Measurements from ENCODE around the gene MTO1. TPM values are rescaled to one million over a fixed set of nuclear protein-coding genes. Genes with fewer than 3 reads are reported as not detected.
A peak's percentile ranks its signal among the peaks of the same experiment; 100 is the strongest.

Gene MTO1
- total RNA-seq, 2 experiments from 2014 or later = 42.1 to 43.2 TPM

DNA sequence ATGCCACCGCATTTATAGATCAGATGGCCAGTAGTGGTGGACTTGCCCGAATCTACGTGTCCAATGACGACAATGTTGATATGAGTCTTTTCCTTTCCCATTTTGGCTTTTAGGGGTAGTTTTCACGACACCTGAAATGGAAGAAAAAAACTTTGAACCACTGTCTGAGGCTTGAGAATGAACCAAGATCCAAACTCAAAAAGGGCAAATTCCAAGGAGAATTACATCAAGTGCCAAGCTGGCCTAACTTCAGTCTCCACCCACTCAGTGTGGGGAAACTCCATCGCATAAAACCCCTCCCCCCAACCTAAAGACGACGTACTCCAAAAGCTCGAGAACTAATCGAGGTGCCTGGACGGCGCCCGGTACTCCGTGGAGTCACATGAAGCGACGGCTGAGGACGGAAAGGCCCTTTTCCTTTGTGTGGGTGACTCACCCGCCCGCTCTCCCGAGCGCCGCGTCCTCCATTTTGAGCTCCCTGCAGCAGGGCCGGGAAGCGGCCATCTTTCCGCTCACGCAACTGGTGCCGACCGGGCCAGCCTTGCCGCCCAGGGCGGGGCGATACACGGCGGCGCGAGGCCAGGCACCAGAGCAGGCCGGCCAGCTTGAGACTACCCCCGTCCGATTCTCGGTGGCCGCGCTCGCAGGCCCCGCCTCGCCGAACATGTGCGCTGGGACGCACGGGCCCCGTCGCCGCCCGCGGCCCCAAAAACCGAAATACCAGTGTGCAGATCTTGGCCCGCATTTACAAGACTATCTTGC, 58.6 kb downstream of the MTO1 start:
- peaks cover 29% of the 10 kb centered on the region for H3K4me1 Mint-ChIP-seq (ENCODE audit: low read depth)
- intact Hi-C loops (cut with micrococcal nuclease) = loop anchor here (5.0 kb wide), 2 partner anchors 92 to 132 kb away; partner anchors contain the start of gene SLC17A5
- ATAC-seq (peak; percentile 15), DNase-seq (peak; percentile 87)
- H3K36me3 Mint-ChIP-seq (ENCODE audit: low read depth) = peaks cover 64% of the 10 kb centered on the region
- ChIA-PET CTCF (interaction anchor here (1.0 to 1.1 kb wide), 2 partner anchors 132 to 133 kb away, joined by 3 read pairs; partner anchors contain the start of gene SLC17A5), POLR2A (interaction anchor here (0.6 to 12.0 kb wide), 41 partner anchors 7 to 1761 kb away, joined by 3 to 204 read pairs (median 4); partner anchors contain the start of genes CGAS, MTO1 and SLC17A5)
- peak overlapping the region; percentile 97 for H3K4me3 Mint-ChIP-seq
- H3K27me3 Mint-ChIP-seq = peaks cover 2% of the 10 kb centered on the region
- H3K27ac Mint-ChIP-seq = peak overlapping the region; percentile 100
- no peaks in the 10 kb centered on the region for H3K9me3 Mint-ChIP-seq
- TF ChIP-seq, protein P1, sequence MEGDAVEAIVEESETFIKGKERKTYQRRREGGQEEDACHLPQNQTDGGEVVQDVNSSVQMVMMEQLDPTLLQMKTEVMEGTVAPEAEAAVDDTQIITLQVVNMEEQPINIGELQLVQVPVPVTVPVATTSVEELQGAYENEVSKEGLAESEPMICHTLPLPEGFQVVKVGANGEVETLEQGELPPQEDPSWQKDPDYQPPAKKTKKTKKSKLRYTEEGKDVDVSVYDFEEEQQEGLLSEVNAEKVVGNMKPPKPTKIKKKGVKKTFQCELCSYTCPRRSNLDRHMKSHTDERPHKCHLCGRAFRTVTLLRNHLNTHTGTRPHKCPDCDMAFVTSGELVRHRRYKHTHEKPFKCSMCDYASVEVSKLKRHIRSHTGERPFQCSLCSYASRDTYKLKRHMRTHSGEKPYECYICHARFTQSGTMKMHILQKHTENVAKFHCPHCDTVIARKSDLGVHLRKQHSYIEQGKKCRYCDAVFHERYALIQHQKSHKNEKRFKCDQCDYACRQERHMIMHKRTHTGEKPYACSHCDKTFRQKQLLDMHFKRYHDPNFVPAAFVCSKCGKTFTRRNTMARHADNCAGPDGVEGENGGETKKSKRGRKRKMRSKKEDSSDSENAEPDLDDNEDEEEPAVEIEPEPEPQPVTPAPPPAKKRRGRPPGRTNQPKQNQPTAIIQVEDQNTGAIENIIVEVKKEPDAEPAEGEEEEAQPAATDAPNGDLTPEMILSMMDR (IDR thresholded peaks at IDR 0.05) = no peak

DNA sequence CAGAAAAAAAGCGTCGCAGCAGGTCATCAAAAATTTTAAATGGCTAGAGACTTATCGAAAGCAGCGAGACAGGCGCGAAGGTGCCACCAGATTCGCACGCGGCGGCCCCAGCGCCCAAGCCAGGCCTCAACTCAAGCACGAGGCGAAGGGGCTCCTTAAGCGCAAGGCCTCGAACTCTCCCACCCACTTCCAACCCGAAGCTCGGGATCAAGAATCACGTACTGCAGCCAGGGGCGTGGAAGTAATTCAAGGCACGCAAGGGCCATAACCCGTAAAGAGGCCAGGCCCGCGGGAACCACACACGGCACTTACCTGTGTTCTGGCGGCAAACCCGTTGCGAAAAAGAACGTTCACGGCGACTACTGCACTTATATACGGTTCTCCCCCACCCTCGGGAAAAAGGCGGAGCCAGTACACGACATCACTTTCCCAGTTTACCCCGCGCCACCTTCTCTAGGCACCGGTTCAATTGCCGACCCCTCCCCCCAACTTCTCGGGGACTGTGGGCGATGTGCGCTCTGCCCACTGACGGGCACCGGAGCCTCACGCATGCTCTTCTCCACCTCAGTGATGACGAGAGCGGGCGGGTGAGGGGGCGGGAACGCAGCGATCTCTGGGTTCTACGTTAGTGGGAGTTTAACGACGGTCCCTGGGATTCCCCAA, 59.3 kb downstream of the MTO1 start, which contains the start of gene EEF1A1:
TSS of gene EEF1A1 (minus strand) at position 345 of the 663 bp plus-strand sequence. CDS start 1,006 bp downstream, outside the sequence.
- POLR2A ChIA-PET = interaction anchor here (0.6 to 12.0 kb wide), 41 partner anchors 7 to 900 kb away, joined by 3 to 204 read pairs (median 4); partner anchors contain the start of genes CGAS, MTO1 and SLC17A5
- H3K4me3 Mint-ChIP-seq = peak within 1 kb of the TSS; percentile 97
- peaks cover 25% of the 10 kb centered on the region for H3K4me1 Mint-ChIP-seq (ENCODE audit: low read depth)
- DNase-seq (peak; percentile 100), ATAC-seq (peak; percentile 78)
- TF ChIP-seq, protein P1 (IDR thresholded peaks at IDR 0.05) = no peak
- H3K9me3 Mint-ChIP-seq = no peaks in the 10 kb centered on the region
- intact Hi-C loops (cut with micrococcal nuclease) = loop anchor here (5.0 kb wide), 2 partner anchors 91 to 131 kb away; partner anchors contain the start of gene SLC17A5
- peaks cover 2% of the 10 kb centered on the region for H3K27me3 Mint-ChIP-seq
- peak within 1 kb of the TSS; percentile 100 for H3K27ac Mint-ChIP-seq
- CTCF ChIA-PET = interaction anchor here (1.0 to 5.4 kb wide), 8 partner anchors 60 to 133 kb away, joined by 3 to 38 read pairs (median 5); partner anchors contain the start of genes MTO1 and SLC17A5
- peaks cover 57% of the 10 kb centered on the region for H3K36me3 Mint-ChIP-seq (ENCODE audit: low read depth)

DNA sequence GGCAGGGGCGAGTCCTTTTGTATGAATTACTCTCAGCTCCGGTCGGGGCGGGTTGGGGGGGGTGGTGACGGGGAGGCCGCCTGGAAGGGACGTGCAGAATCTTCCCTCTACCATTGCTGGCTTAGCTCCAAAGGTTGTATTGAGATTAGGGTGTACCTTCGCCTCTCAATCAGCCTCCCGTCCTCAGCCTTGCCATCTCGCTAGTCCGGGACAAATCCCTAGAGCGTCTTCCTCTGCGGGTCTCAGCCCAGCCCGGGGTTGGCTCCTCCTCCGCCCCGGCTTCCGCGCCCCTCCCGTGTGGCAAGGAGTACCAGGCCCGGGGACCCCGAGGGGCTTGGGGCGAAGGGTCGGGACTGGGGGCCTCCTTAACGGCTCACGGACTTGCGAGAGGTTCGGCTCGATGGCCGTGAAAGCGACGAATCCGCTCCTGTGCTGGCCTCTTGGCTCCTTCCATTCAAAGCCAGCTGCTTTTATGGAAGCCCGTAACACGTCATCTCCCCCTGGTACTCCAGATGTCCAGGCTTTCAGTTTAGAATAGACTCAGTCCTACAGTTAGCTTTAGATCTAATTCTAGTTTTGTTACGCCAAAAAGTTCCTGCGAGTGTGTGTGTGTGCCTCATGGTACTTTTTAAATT, 59.9 kb downstream of the MTO1 start:
- Mint-ChIP-seq H3K4me1 (ENCODE audit: low read depth) (peaks cover 20% of the 10 kb centered on the region), H3K27ac (peak overlapping the region; percentile 100), H3K27me3 (peaks cover 2% of the 10 kb centered on the region), H3K9me3 (no peaks in the 10 kb centered on the region), H3K4me3 (peak overlapping the region; percentile 97), H3K36me3 (ENCODE audit: low read depth) (peaks cover 53% of the 10 kb centered on the region)
- POLR2A ChIA-PET = interaction anchor here (0.7 to 12.0 kb wide), 31 partner anchors 8 to 901 kb away, joined by 3 to 204 read pairs (median 4); partner anchors contain the start of genes CGAS, MTO1 and SLC17A5
- ATAC-seq (peak; percentile 42), DNase-seq (no peak)
- TF ChIP-seq, protein P1 (IDR thresholded peaks at IDR 0.05) = no peak
- intact Hi-C loops (cut with micrococcal nuclease) = loop anchor here (5.0 kb wide), 2 partner anchors 91 to 131 kb away; partner anchors contain the start of gene SLC17A5
- CTCF ChIA-PET = interaction anchor here (1.0 to 5.4 kb wide), 8 partner anchors 13 to 131 kb away, joined by 3 to 38 read pairs (median 5); partner anchors contain the start of genes MTO1 and SLC17A5

DNA sequence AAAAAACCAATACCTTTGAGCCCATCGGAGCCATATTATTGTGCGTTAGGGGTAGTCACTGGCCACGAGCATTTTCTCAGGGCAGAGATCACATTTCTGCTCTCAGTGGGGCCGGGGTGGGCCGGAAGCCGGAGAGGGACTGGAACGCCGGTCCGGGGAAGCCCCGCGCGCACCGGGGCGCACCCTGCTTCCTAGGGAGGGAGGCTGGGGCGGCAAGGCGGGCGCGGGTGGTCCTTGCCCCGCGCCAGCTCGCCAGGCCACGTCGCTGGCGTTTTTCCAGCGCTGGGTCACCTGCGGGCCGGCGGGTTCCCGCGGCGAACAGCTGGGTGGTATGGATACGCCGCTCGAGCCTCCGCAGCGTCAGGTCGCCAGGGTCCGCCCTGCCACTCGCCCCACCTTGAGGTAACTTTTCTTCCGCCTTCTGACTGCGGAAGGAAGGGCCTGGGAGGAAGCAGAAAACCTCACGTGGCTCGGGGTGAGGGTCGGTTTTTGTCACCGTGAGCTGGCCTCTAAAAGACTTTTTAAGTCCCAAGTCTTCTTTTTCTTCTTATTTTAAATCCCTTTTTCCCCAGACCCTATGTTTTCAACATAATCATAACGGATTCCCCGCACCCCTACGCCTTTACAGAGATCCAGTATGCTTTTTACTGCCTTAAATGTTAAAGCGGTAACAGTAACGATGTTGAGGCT, 62.0 kb downstream of the MTO1 start:
- DNase-seq (peak; percentile 86), ATAC-seq (peak; percentile 38)
- peak overlapping the region; percentile 97 for H3K4me3 Mint-ChIP-seq
- H3K4me1 Mint-ChIP-seq (ENCODE audit: low read depth) = peaks cover 11% of the 10 kb centered on the region
- peaks cover 33% of the 10 kb centered on the region for H3K36me3 Mint-ChIP-seq (ENCODE audit: low read depth)
- H3K9me3 Mint-ChIP-seq = no peaks in the 10 kb centered on the region
- intact Hi-C loops (cut with micrococcal nuclease) = loop anchor here (2.0 to 5.0 kb wide), 3 partner anchors 57 to 129 kb away; partner anchors contain the start of gene SLC17A5
- peaks cover 2% of the 10 kb centered on the region for H3K27me3 Mint-ChIP-seq
- TF ChIP-seq, protein P1 (IDR thresholded peaks at IDR 0.05) = no peak
- CTCF ChIA-PET = interaction anchor here (1.0 to 5.4 kb wide), 6 partner anchors 10 to 129 kb away, joined by 3 to 38 read pairs (median 4); partner anchors contain the start of gene MTO1
- POLR2A ChIA-PET = interaction anchor here (0.6 to 7.1 kb wide), 10 partner anchors 10 to 130 kb away, joined by 3 to 110 read pairs (median 5); partner anchors contain the start of genes MTO1 and SLC17A5
- H3K27ac Mint-ChIP-seq = peak overlapping the region; percentile 100
